BLaER1 treated with 17β-estradiol and CSF1 and Interleukin-3, amounts not matched to agents 10 nM and 100 nM (cell line): ENCODE results near the gene C4orf46.
A peak's percentile ranks its signal among the peaks of the same experiment; 100 is the strongest.
"Not testable (repeated sequence)": the region's sequence is repeated elsewhere in the genome, so short reads cannot be mapped to it uniquely, and the experiment has no call there.

Source experiments
- H3K27ac ChIP-seq, 11 experiments: shearing (Covaris generic); formaldehyde crosslinking; 2 replicates each; pipeline ENCODE4 v1.8.1; 2022
- H3K27me3 ChIP-seq, 11 experiments: shearing (Covaris generic); formaldehyde crosslinking; 2 replicates each; pipeline ENCODE4 v1.8.1; 2022
- H3K36me3 ChIP-seq, 11 experiments: shearing (Covaris generic); formaldehyde crosslinking; 2 replicates each; pipeline ENCODE4 v1.8.1; 2022
- H3K4me1 ChIP-seq, 10 experiments: shearing (Covaris generic); formaldehyde crosslinking; 2 replicates each; pipeline ENCODE4 v1.8.1; 2022
- H3K4me2 ChIP-seq, 11 experiments: shearing (Covaris generic); formaldehyde crosslinking; 2 replicates each; pipeline ENCODE4 v1.8.1; 2022
- H3K4me3 ChIP-seq, 10 experiments: shearing (Covaris generic); formaldehyde crosslinking; 2 replicates each; pipeline ENCODE4 v1.8.1; 2022
- H3K9ac ChIP-seq, 11 experiments: shearing (Covaris generic); formaldehyde crosslinking; 2 replicates each; pipeline ENCODE4 v1.8.1; 2022
- H3K9me3 ChIP-seq, 11 experiments: shearing (Covaris generic); formaldehyde crosslinking; replicated peaks in 1 of 11; 2 replicates each; pipeline ENCODE4 v1.8.1; 2022
- H4K20me1 ChIP-seq, 11 experiments: shearing (Covaris generic); formaldehyde crosslinking; 2 replicates each; pipeline ENCODE4 v1.8.1; 2022
- Cebpa-rat ChIP-seq, 11 experiments: shearing (Covaris generic); IDR thresholded peaks; 2 replicates each; pipeline ENCODE4 v1.8.1; 2022

C4orf46 gene

DNA sequence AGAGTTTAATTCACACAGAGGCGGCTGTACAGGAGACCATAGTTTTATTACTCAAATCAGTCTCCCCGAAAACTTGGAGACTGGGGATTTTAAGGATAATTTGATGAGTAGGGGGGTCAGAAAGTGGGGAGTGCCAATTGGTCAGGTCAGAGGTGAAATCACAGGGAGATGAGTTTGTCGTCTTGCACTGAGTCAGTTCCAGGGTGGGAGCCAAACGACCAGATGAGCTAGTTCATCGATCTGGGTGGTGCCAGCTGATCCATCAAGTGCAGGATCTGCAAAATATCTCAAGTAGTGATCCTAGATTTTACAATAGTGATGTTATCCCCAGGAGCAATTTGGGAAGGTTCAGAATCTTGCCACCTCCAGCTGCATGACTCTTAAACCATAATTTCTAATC lies 4.4 kb upstream of the C4orf46 start:
- no peak overlapping the region for H3K4me3 ChIP-seq
- H3K36me3 ChIP-seq: peaks cover 0 to 9% (median 0%) of the 10 kb centered on the region in 11 experiments; a peak in 7 of 22 replicates
- H3K9ac ChIP-seq: no peak overlapping the region
- no peaks in the 10 kb centered on the region for H4K20me1 ChIP-seq
- no peaks in the 10 kb centered on the region for H3K9me3 ChIP-seq
- H3K4me2 ChIP-seq: no peak overlapping the region
- H3K4me1 ChIP-seq: peaks cover 6 to 12% (median 7%) of the 10 kb centered on the region in 10 experiments; a peak in 19 of 20 replicates
- no peaks in the 10 kb centered on the region for H3K27me3 ChIP-seq
- no peak for TF ChIP-seq Cebpa-rat (IDR thresholded peaks at IDR 0.05)
- no peak overlapping the region for H3K27ac ChIP-seq

DNA sequence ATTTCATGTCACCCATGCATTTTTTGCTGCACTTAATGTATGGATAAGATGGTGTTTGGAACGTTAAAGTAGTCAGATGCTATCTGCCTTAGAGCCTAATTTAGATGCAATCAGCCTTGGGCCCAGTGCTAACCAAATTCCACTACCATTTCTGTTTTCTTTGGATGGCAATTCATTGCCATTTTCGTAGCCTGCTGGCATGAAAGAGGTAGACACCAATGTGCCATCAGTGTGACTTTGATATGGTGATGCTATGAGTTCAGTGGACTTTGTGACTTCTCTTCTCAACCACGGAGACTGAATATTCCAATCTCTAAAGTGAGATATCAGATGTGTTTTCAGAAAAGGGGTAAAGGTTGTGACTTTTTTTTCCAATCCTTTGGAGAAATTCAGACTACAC lies 1.9 kb upstream of the C4orf46 start:
- peak overlapping the region in 4 of 11 experiments; percentile 7 to 85 (median 50); a peak in 5 of 22 replicates for H3K4me2 ChIP-seq
- no peaks in the 10 kb centered on the region for H3K9me3 ChIP-seq
- H3K4me3 ChIP-seq: no peak overlapping the region
- peaks cover 0 to 22% (median 0%) of the 10 kb centered on the region in 11 experiments; a peak in 9 of 22 replicates for H4K20me1 ChIP-seq
- no peak overlapping the region for H3K27ac ChIP-seq
- no peaks in the 10 kb centered on the region for H3K27me3 ChIP-seq
- peaks cover 0 to 11% (median 1%) of the 10 kb centered on the region in 11 experiments; a peak in 4 of 22 replicates for H3K36me3 ChIP-seq
- peaks cover 18 to 27% (median 25%) of the 10 kb centered on the region in 10 experiments for H3K4me1 ChIP-seq
- no peak overlapping the region for H3K9ac ChIP-seq
- no peak for TF ChIP-seq Cebpa-rat (IDR thresholded peaks at IDR 0.05)

DNA sequence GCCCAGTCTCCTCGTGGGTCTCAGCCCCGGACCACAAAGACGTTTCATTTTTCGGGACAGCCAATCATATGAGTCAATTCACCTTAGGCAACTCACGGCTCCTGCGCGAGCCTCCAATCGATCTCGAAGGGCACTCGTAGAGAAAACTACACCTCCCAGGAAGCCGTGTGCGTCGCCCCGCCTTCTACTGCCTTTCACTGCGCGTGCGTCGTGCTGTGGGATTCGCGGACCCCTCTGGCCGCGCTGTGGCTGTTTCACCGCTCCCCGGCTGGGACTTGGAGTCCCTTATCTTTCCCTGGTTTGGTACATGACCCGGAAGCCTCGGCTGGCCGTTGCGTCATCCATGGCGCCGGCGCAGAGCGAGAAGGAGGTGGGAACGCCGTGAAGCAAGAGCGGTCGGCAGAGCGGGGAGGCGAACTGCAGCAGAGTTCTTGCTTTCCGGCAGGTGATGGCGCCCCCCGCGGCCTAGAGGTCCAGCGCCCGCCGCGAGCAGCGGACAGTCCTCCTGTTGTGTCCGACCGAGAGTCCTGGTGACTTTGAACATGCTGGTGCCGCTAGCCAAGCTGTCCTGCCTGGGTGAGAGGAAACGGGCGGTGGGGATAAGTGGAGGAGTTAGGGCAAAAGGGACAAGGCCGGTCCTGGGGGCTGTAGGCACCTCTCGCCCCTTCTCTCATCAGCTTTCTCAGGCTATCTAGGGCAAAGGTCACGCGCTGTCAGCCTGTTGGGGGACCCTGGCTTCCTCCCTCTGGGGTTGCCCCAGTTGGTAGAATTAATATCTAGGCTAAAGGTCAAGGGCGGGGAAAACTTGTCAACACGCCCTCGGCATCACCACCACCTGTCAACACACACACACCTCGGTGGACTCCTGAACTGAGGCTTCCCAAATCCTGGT lies 474 bp upstream of the C4orf46 start, which contains the start of gene ETFDH:
ETFDH (plus strand) TSS at position 382 of the 892 bp plus-strand sequence; CDS start at position 543, 161 bp downstream.
- Histone ChIP-seq H3K9me3 (no peaks in the 10 kb centered on the region), H3K27ac (peak within 1 kb of the TSS; percentile 77 to 94 (median 90)), H4K20me1 (peaks cover 0 to 33% (median 0%) of the 10 kb centered on the region in 11 experiments; a peak in 9 of 22 replicates), H3K36me3 (peaks cover 0 to 25% (median 5%) of the 10 kb centered on the region in 11 experiments; a peak in 7 of 22 replicates), H3K9ac (peak within 1 kb of the TSS; percentile 83 to 95 (median 90)), H3K4me1 (peaks cover 18 to 27% (median 25%) of the 10 kb centered on the region in 10 experiments), H3K4me3 (peak within 1 kb of the TSS; percentile 82 to 99 (median 92)), H3K4me2 (peak within 1 kb of the TSS; percentile 84 to 98 (median 88)), H3K27me3 (no peaks in the 10 kb centered on the region)
- peak; percentile 56 to 99 (median 91); a peak in 20 of 22 replicates for TF ChIP-seq Cebpa-rat (IDR thresholded peaks at IDR 0.05)

DNA sequence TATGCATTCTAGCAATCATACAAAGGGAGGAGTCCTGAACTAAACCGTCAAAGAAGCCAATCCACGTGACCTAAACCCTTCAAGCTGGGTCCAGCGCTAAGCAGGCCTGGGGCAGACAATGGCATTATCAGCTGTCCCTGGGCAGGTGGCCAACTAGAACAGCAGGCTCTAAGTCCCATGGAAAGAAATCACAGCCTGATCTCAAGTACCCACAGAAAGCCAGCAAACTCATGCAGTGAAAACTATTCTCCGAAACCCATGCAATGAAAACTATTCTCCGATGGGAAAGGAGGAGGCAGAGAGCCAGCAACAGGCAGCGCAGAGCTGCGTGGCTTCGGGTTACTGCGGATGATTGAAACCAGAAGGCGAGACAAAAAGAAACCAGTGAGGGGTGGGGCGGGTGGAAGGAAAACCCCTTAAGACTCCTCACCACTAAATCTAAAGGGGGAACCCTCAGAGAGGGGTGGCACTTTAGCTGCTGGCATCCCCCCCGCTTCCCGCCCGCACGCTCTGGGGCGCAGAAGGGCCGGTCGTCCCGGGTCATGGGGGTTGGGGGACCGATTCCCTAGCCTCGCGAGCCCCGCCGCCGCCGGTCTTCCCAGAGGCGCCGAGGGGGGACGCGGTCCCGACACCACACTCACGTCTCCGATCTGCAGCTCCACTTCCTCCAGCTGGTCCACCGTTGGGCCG lies 567 bp downstream of the C4orf46 start:
- no peak for TF ChIP-seq Cebpa-rat (IDR thresholded peaks at IDR 0.05)

DNA sequence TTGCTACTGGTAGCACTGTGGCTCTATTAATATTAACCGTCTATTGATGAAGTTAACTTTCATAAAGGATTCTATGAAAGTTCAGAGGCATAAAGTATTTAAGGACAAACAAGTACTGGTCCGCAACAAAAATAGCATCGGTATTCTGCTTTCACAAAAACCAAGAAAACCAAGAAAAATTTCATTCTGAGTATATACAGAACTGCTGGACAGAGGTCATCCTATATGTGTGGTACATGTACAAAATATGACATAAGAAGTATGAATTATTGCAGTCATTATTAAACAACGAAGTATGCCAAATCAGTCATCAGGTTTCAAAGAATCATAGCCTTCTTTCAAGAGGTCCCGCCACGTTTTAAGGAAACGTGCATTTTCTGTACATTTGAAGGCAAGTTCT lies 2.4 kb downstream of the C4orf46 start:
- Histone ChIP-seq H3K9me3 (peaks cover 0 to 12% (median 7%) of the 10 kb centered on the region in 11 experiments; a peak in 13 of 22 replicates), H3K36me3 (peaks cover 0 to 54% (median 30%) of the 10 kb centered on the region in 11 experiments; a peak in 20 of 22 replicates), H3K4me1 (peaks cover 18 to 32% (median 26%) of the 10 kb centered on the region in 10 experiments), H3K4me2 (peak overlapping the region in 8 of 11 experiments; percentile 27 to 98 (median 86); a peak in 12 of 22 replicates), H3K27ac (no peak overlapping the region), H4K20me1 (peaks cover 0 to 33% (median 0%) of the 10 kb centered on the region in 11 experiments; a peak in 9 of 22 replicates), H3K27me3 (no peaks in the 10 kb centered on the region), H3K9ac (no peak overlapping the region), H3K4me3 (no peak overlapping the region; a peak in 1 of 20 replicates)
- TF ChIP-seq Cebpa-rat (IDR thresholded peaks at IDR 0.05): no peak

More for the DNA sequence above, 567 bp downstream of the C4orf46 start:
- peak overlapping the region; percentile 81 to 98 (median 87) for H3K4me2 ChIP-seq
- H3K4me3 ChIP-seq: peak overlapping the region; percentile 82 to 99 (median 92)
- peaks cover 0 to 33% (median 0%) of the 10 kb centered on the region in 11 experiments; a peak in 9 of 22 replicates for H4K20me1 ChIP-seq
- no peaks in the 10 kb centered on the region for H3K27me3 ChIP-seq
- H3K9ac ChIP-seq: peak overlapping the region; percentile 83 to 95 (median 90)
- H3K27ac ChIP-seq: peak overlapping the region; percentile 77 to 94 (median 90); a peak in 21 of 22 replicates
- H3K36me3 ChIP-seq: peaks cover 0 to 36% (median 14%) of the 10 kb centered on the region in 11 experiments; a peak in 18 of 22 replicates
- no peaks in the 10 kb centered on the region for H3K9me3 ChIP-seq
- H3K4me1 ChIP-seq: peaks cover 18 to 27% (median 25%) of the 10 kb centered on the region in 10 experiments

DNA sequence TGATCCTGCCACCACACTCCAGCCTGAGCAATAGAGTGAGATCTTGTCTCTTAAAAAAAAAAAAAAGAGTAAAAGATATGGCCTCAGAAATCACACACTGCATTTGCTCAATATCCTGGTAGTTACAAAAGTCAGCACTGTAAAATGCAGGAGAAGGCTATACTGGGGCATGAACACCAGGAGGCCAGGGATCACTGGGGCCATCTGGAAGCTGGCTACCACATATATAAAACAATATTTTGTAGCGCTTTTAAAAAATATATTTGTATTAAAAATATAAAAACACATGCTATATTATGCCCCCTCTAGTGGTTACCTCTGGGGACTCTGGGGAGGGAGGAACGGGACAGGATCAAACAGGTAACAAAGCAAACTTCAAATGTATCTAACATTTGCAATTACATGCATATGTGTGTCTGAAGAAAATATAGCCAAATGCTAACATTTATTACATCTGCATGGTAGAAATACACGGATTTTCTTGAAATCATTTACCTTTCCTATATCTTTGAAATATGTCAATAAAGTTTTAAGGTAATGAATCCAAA lies 4.0 kb downstream of the C4orf46 start:
- no peak for TF ChIP-seq Cebpa-rat (IDR thresholded peaks at IDR 0.05)
- Histone ChIP-seq H3K4me1 (peaks cover 13 to 39% (median 21%) of the 10 kb centered on the region in 10 experiments), H3K9me3 (peaks cover 0 to 12% (median 7%) of the 10 kb centered on the region in 11 experiments; a peak in 13 of 22 replicates), H3K4me3 (no peak overlapping the region), H3K9ac (no peak overlapping the region), H3K27me3 (no peaks in the 10 kb centered on the region), H3K36me3 (peaks cover 0 to 55% (median 30%) of the 10 kb centered on the region in 11 experiments; a peak in 20 of 22 replicates), H3K27ac (no peak overlapping the region), H3K4me2 (no peak overlapping the region), H4K20me1 (peaks cover 0 to 33% (median 0%) of the 10 kb centered on the region in 11 experiments; a peak in 9 of 22 replicates)

DNA sequence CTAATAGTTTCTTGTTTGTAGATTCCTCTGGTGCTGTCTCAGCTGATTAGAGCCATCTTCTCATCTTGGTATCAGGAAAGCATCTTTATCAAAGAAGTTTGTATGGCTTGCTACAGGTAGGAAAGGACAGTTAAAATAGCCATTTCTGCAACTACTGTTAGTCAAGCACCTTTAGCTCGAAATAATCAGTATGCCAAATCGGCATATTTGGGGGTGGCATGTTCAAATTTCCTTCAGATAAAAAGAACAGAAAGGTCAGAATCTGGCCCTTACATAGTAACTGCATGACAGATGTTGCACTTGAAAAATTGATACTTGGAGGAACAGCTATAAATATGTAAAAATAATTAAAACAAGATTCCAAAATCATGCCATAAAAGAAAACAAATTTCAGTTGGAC lies 4.8 kb downstream of the C4orf46 start:
- Histone ChIP-seq H3K27ac (no peak overlapping the region), H3K9ac (no peak overlapping the region), H4K20me1 (peaks cover 0 to 33% (median 0%) of the 10 kb centered on the region in 11 experiments; a peak in 9 of 22 replicates), H3K9me3 (peaks cover 0 to 12% (median 7%) of the 10 kb centered on the region in 11 experiments; a peak in 13 of 22 replicates), H3K36me3 (peaks cover 0 to 55% (median 30%) of the 10 kb centered on the region in 11 experiments; a peak in 20 of 22 replicates), H3K4me2 (no peak overlapping the region), H3K27me3 (no peaks in the 10 kb centered on the region), H3K4me1 (peaks cover 11 to 38% (median 19%) of the 10 kb centered on the region in 10 experiments), H3K4me3 (no peak overlapping the region)
- TF ChIP-seq Cebpa-rat (IDR thresholded peaks at IDR 0.05): no peak

DNA sequence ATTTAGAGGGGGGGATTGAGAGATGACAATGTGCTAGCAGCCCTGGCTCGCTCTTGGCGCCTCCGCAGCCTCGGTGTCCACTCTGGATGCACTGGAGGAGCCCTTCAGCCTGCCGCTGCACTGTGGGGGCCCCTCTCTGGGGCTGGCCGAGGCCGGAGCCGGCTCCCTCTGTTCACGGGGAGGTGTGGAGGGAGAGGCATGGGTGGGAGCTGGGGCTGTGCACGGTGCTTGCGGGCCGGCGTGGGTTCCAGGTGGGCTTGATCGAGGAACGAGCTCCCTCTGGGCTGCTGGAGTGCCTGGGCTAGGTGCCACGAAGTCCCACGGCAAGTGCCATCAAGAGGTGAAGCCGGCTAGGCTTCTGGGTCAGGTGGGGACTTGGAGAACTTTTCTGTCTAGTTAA lies 6.9 kb downstream of the C4orf46 start:
- no peak for TF ChIP-seq Cebpa-rat (IDR thresholded peaks at IDR 0.05)
- no peak overlapping the region; a peak in 1 of 22 replicates for H3K4me2 ChIP-seq
- peaks cover 0 to 55% (median 30%) of the 10 kb centered on the region in 11 experiments; a peak in 20 of 22 replicates for H3K36me3 ChIP-seq
- H3K9ac ChIP-seq: no peak overlapping the region
- H3K4me1 ChIP-seq: peaks cover under 1 to 28% (median 10%) of the 10 kb centered on the region in 10 experiments; a peak in 18 of 20 replicates
- H4K20me1 ChIP-seq: peaks cover 0 to 23% (median 0%) of the 10 kb centered on the region in 11 experiments; a peak in 7 of 22 replicates
- H3K27me3 ChIP-seq: no peaks in the 10 kb centered on the region
- H3K27ac ChIP-seq: no peak overlapping the region
- H3K4me3 ChIP-seq: no peak overlapping the region
- H3K9me3 ChIP-seq: peaks cover 0 to 12% (median 7%) of the 10 kb centered on the region in 11 experiments; a peak in 13 of 22 replicates

DNA sequence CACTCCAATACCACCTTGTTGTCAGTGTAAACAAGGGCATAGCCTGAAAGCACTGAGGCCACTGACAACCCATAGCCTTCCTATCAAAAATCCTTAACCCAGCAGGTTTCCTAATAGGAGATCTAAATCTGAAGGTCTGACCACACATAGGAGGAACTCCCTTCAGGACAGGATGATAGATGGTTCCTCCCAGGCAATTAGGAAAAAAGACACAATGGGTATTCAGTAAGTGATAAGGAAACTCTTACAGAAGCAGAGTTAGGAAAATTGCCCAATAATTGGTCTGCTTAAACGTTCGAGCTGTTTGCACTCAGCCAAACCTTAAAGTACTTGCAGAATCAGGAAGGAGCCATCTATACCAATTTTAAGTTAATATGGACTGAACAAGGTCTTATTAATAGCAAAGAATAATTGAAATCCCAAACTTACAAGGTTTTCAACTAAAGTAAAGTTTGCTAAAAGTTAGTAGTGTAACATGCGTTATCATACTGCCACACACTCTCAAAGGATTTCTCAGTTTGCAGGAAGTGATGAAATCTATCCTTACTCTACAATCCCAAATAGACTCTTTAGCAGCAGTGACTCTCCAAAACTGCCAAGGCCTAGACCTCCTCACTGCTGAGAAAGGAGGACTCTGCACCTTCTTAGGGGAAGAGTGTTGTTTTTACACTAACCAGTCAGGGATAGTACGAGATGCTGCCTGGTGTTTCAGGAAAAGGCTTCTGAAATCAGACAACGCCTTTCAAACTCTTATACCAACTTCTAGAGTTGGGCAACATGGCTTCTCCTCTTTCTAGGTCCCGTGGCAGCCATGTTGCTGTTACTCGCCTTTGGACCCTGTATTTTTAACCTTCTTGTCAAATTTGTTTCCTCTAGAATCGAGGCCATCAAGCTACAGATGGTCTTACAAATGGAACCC lies 7.7 kb downstream of the C4orf46 start:
- H3K4me3 ChIP-seq, H3K9ac ChIP-seq, H3K27me3 ChIP-seq: not testable (repeated sequence)
- H4K20me1 ChIP-seq: peaks cover 0 to 15% (median 0%) of the 10 kb centered on the region in 11 experiments; a peak in 5 of 22 replicates
- peaks cover 0 to 47% (median 30%) of the 10 kb centered on the region in 11 experiments; a peak in 20 of 22 replicates for H3K36me3 ChIP-seq
- H3K4me1 ChIP-seq: peaks cover 0 to 23% (median 1%) of the 10 kb centered on the region in 10 experiments; a peak in 10 of 20 replicates
- H3K9me3 ChIP-seq: peaks cover 0 to 12% (median 7%) of the 10 kb centered on the region in 11 experiments; a peak in 13 of 22 replicates
- peak overlapping the region in 4 of 11 experiments; percentile 7 to 44 (median 30); a peak in 5 of 22 replicates for H3K4me2 ChIP-seq
- 0 out of 22 replicates have a peak overlapping the region, but pooled peaks of 1 of the 11 experiments have one; percentile 17 for H3K27ac ChIP-seq

DNA sequence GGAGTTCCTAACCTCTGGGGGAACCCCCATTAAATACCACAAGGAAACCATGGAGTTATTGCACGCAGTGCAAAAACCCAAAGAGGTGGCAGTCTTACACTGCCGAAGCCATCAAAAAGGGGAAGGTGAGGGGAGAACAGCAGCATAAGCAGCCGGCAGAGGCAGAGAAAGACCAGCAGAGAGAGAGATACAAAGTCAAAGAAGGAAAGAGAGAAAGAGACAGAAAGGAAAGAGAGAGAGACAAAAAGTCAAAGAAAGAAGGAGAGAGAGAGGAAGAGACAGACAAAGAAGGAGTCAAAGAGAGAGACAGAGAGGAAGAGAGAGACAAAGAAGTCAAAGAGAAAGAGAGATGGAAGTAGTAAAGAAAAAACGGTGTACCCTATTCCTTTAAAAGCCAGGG lies 8.4 kb downstream of the C4orf46 start:
- Histone ChIP-seq H3K4me2 (peak overlapping the region in 3 of 11 experiments; percentile 18 to 44 (median 43); a peak in 6 of 22 replicates), H3K27ac (0 out of 22 replicates have a peak overlapping the region, but pooled peaks of 1 of the 11 experiments have one; percentile 17), H3K36me3 (peaks cover 0 to 40% (median 27%) of the 10 kb centered on the region in 11 experiments; a peak in 20 of 22 replicates), H3K4me1 (peaks cover 0 to 23% (median 0%) of the 10 kb centered on the region in 10 experiments; a peak in 6 of 20 replicates), H3K9me3 (peaks cover 0 to 12% (median 8%) of the 10 kb centered on the region in 11 experiments; a peak in 13 of 22 replicates)
- H4K20me1 ChIP-seq, H3K27me3 ChIP-seq, H3K4me3 ChIP-seq, H3K9ac ChIP-seq: not testable (repeated sequence)
